Mammary epithelial cell (primary cell): ENCODE measurements around the gene ZNF496.

Experiments used
- EZH2 ChIP-seq: IDR thresholded peaks from 2 replicates; pipeline ENCODE4 v1.6.1; 2012; ENCODE audit warnings: low read length, inconsistent platforms, borderline replicate concordance
- TF ChIP-seq, protein P1 (sequence below), 2 donors: IDR thresholded peaks in 1 of 2; conservative IDR thresholded peaks in 1 of 2; 2 replicates each; pipeline ENCODE4 v1.5.1; 2011 to 2012; ENCODE audit warnings: inconsistent platforms in 2 of 2, low read length in 2 of 2, mild to moderate bottlenecking in 2 of 2, control low read depth in 1 of 2, low read depth in 1 of 2; ENCODE audit not compliant: insufficient read depth in 1 of 2; ENCODE audit errors: extremely low read depth in 1 of 2

DNA sequence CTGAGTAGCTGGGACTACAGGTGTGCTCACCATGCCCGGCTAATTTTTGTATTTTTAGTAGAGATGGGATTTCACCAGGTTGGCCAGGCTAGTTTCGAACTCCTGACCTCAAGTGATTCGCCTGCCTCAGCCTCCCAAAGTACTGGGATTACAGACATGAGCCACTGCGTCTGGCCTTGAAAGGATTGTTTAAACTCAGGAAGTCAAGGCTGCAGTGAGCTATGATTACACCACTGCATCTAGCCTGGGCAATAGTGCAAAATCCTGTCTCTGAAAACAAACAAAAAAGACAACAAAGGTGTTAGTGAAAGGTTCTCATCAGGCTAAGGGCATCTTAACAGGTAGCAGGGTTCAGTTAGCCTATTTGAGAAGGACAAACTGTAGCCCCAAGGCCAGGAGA, 14.2 kb upstream of the ZNF496 start:
- TF ChIP-seq, protein P1, sequence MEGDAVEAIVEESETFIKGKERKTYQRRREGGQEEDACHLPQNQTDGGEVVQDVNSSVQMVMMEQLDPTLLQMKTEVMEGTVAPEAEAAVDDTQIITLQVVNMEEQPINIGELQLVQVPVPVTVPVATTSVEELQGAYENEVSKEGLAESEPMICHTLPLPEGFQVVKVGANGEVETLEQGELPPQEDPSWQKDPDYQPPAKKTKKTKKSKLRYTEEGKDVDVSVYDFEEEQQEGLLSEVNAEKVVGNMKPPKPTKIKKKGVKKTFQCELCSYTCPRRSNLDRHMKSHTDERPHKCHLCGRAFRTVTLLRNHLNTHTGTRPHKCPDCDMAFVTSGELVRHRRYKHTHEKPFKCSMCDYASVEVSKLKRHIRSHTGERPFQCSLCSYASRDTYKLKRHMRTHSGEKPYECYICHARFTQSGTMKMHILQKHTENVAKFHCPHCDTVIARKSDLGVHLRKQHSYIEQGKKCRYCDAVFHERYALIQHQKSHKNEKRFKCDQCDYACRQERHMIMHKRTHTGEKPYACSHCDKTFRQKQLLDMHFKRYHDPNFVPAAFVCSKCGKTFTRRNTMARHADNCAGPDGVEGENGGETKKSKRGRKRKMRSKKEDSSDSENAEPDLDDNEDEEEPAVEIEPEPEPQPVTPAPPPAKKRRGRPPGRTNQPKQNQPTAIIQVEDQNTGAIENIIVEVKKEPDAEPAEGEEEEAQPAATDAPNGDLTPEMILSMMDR (conservative IDR thresholded peaks at IDR 0.05 in 1 of 2, IDR thresholded peaks at IDR 0.05 in 1 of 2; ENCODE audit: extremely low read depth in 1 of 2, insufficient read depth in 1 of 2, low read depth in 1 of 2, low read length in 2 of 2): no peak
- no peak for TF ChIP-seq EZH2
